Measurements from ENCODE around the gene ARRB1. TPM values are rescaled to one million over a fixed set of nuclear protein-coding genes. Genes with fewer than 3 reads are reported as not detected.

ARRB1 gene
- total and polyA plus RNA-seq, 10 of the 15 experiments (the other 5 are each of a cell fraction or from before 2014, with no cell fraction given): 0.39 to 12.9 (median 1.7) TPM

DNA sequence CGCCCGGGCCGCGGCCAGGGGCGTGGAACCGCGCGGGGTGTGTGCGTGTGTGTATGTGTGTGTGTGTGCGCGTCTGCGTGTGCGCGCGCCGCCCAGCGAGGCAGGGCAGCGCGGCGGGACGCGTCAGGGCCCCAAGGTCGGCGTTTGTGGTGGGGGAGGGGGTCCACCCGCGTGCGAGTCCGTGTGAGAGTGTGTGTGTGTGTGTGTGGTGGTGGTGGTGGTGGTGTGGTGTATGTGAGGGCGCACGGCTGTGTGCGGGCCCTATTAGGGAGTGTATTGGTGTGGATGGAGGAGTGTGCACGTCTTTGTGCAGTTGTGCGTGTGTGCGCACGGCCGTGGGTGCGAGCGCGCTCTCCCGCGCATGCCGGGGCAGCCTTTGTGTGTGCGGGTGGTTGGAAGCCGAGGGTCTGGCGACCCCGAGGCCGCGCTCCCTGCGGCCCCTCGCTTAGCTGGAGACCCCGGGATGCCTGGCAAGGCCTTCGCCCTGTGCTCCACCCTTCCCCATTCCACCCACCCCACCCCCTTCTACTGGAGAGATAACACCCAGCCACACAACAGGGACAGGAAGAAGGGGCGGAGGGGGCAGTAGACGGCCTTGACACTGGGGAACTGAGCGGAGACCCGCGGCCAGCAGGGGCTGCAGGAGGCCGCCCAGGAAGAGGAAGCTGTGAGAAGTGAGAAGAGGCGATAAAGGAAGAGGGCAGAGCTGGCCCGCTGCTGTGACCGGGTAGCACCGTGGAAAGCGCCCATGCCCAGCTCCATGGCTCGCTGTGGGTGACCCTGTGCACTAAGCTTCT, 528 bp upstream of the ARRB1 start (continued):
- TF ChIP-seq GATAD2B (conservative IDR thresholded peaks at IDR 0.05; ENCODE audit: low read depth) (peak; percentile 80), IKZF2 (IDR thresholded peaks at IDR 0.05) (peak in 1 of 2 experiments; percentile 46; a peak in 2 of 4 replicates), ZNF207 (IDR thresholded peaks at IDR 0.05; ENCODE audit: borderline replicate concordance) (no peak), NBN (IDR thresholded peaks at IDR 0.05) (peak; percentile 80; the same call in 1 of the 2 replicates), USF1 (IDR thresholded peaks at IDR 0.05; ENCODE audit: borderline replicate concordance, extremely low read length, insufficient read depth, low read depth, low read length) (no peak), NRF1 (conservative IDR thresholded peaks at IDR 0.05; ENCODE audit: low read depth, low read length) (no peak), RUNX3 (IDR thresholded peaks at IDR 0.05; ENCODE audit: low read length) (no peak)

GRCh38 chr11:75350743-75351540, 519 bp downstream of the ARRB1 start:
- intact Hi-C loops (cut with micrococcal nuclease; ENCODE audit: unreplicated experiment): no loop called here
- peaks cover 29% of the 10 kb centered on the region for H3K79me2 ChIP-seq (ENCODE audit: control insufficient read depth, insufficient read depth, low read length)
- TF ChIP-seq PBX3 (IDR thresholded peaks at IDR 0.05; ENCODE audit: insufficient replicate concordance, low read depth, low read length): no peak
- TF ChIP-seq, protein P1, sequence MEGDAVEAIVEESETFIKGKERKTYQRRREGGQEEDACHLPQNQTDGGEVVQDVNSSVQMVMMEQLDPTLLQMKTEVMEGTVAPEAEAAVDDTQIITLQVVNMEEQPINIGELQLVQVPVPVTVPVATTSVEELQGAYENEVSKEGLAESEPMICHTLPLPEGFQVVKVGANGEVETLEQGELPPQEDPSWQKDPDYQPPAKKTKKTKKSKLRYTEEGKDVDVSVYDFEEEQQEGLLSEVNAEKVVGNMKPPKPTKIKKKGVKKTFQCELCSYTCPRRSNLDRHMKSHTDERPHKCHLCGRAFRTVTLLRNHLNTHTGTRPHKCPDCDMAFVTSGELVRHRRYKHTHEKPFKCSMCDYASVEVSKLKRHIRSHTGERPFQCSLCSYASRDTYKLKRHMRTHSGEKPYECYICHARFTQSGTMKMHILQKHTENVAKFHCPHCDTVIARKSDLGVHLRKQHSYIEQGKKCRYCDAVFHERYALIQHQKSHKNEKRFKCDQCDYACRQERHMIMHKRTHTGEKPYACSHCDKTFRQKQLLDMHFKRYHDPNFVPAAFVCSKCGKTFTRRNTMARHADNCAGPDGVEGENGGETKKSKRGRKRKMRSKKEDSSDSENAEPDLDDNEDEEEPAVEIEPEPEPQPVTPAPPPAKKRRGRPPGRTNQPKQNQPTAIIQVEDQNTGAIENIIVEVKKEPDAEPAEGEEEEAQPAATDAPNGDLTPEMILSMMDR (IDR thresholded peaks at IDR 0.05 in 2 of 3, conservative IDR thresholded peaks at IDR 0.05 in 1 of 3; ENCODE audit: control insufficient read depth in 2 of 3, extremely low read depth in 1 of 3, insufficient read depth in 1 of 3, low read depth in 3 of 3, low read length in 3 of 3): peak; percentile 9 to 34 (median 19); a peak in 4 of 6 replicates
- TF ChIP-seq SUZ12 (IDR thresholded peaks at IDR 0.05; ENCODE audit: unreplicated experiment): no peak
- TF ChIP-seq, protein P2, sequence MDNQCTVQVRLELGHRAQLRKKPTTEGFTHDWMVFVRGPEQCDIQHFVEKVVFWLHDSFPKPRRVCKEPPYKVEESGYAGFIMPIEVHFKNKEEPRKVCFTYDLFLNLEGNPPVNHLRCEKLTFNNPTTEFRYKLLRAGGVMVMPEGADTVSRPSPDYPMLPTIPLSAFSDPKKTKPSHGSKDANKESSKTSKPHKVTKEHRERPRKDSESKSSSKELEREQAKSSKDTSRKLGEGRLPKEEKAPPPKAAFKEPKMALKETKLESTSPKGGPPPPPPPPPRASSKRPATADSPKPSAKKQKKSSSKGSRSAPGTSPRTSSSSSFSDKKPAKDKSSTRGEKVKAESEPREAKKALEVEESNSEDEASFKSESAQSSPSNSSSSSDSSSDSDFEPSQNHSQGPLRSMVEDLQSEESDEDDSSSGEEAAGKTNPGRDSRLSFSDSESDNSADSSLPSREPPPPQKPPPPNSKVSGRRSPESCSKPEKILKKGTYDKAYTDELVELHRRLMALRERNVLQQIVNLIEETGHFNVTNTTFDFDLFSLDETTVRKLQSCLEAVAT (IDR thresholded peaks at IDR 0.05): peak; percentile 70
- TF ChIP-seq TAF1 (IDR thresholded peaks at IDR 0.05; ENCODE audit: borderline replicate concordance, low read depth, low read length): no peak
- no peak for TF ChIP-seq CREM (IDR thresholded peaks at IDR 0.05; ENCODE audit: low read depth)
- TF ChIP-seq ZNF207 (IDR thresholded peaks at IDR 0.05; ENCODE audit: borderline replicate concordance): no peak

More at GRCh38 chr11:75350743-75351540, 519 bp downstream of the ARRB1 start:
- H3K36me3 ChIP-seq (ENCODE audit: control insufficient read depth in 2 of 2, insufficient read depth in 2 of 2, low read length in 1 of 2): no peaks in the 10 kb centered on the region
- peaks cover 0 to 4% of the 10 kb centered on the region in 2 experiments; a peak in 1 of 4 replicates for H3K27me3 ChIP-seq (replicated peaks in 1 of 2; ENCODE audit: control insufficient read depth in 2 of 2, insufficient read depth in 2 of 2, low read length in 1 of 2)
- H3K4me1 ChIP-seq (ENCODE audit: control insufficient read depth, insufficient read depth, low read length): peaks cover 22% of the 10 kb centered on the region
- H3K9ac ChIP-seq (ENCODE audit: control insufficient read depth, insufficient read depth, low read length): peak overlapping the region; percentile 58; the same call in 1 of the 2 replicates
- no peaks in the 10 kb centered on the region for H3K9me3 ChIP-seq (replicated peaks; ENCODE audit: control insufficient read depth, insufficient read depth, low read length)
- CTCF ChIA-PET: interaction anchor here (1.2 to 2.8 kb wide), 4 partner anchors 10 to 37 kb away, joined by 3 to 25 read pairs (median 8); no protein-coding TSS in a partner anchor
- no TSS peak for BruUV-seq (replicated peaks)
- peak overlapping the region; percentile 72 for H3K4me2 ChIP-seq (ENCODE audit: control insufficient read depth, insufficient read depth)
- peak overlapping the region; percentile 7; the same call in 1 of the 2 replicates for H3K4me3 ChIP-seq
- FAIRE-seq: no peak
- RAD21 ChIA-PET (ENCODE audit: unreplicated experiment): interaction anchor here (1.1 to 3.3 kb wide), 4 partner anchors 10 to 32 kb away, joined by 3 to 14 read pairs (median 8); no protein-coding TSS in a partner anchor
- H3K27ac ChIP-seq (ENCODE audit: control insufficient read depth, insufficient read depth): no peak overlapping the region; the same call in 1 of the 2 replicates
- 16% methylated on average over 37 of the region's 47 CpGs for WGBS (ENCODE audit: insufficient coverage, insufficient replicate concordance, low lambda C conversion rate, missing lambda C conversion rate)
- SMC1A ChIA-PET (ENCODE audit: uncharacterized antibody, unreplicated experiment): interaction anchor here (1.1 kb wide), 1 partner anchor 18 kb away, joined by 4 read pairs; no protein-coding TSS in a partner anchor
- peak overlapping the region; percentile 71 for H2AFZ ChIP-seq (ENCODE audit: control insufficient read depth, low read depth, low read length)
- no peaks in the 10 kb centered on the region for H4K20me1 ChIP-seq (ENCODE audit: control insufficient read depth, insufficient read depth)
- in situ Hi-C loops (cut with MboI): no loop called here
- POLR2A ChIA-PET: interaction anchor here (0.8 to 2.2 kb wide), 2 partner anchors 10 to 18 kb away, joined by 3 to 8 read pairs; no protein-coding TSS in a partner anchor
- DNase-seq (ENCODE audit: low read depth, low spot score): no peak
- peak; percentile 50 for ATAC-seq

All from GM12878 (cell line).